Osteoblast (primary cell): Measurements from ENCODE around the gene KCNS3. TPM values are rescaled to one million over a fixed set of nuclear protein-coding genes. Genes with fewer than 3 reads are reported as not detected.

ENCODE experiments used
- DNase-seq: peaks from one replicate; pipeline ENCODE4 v3.0.0; 2011; ENCODE audit warnings: low spot score, mixed read lengths; ENCODE audit not compliant: insufficient read length; ENCODE audit errors: missing footprints
- H2AFZ ChIP-seq: 2 replicates; pipeline ENCODE4 v1.6.0; 2011; ENCODE audit warnings: mild to moderate bottlenecking, low read length
- H3K27ac ChIP-seq: 2 replicates; pipeline ENCODE4 v1.5.1; 2011; ENCODE audit warnings: mild to moderate bottlenecking, low read depth, low read length, moderate library complexity
- H3K27me3 ChIP-seq: 2 replicates; pipeline ENCODE4 v1.6.0; 2012; ENCODE audit warnings: mild to moderate bottlenecking, control low read depth, inconsistent platforms, low read length, moderate library complexity; ENCODE audit not compliant: insufficient read depth
- H3K36me3 ChIP-seq: 2 replicates; pipeline ENCODE4 v1.5.1; 2011; ENCODE audit warnings: mild to moderate bottlenecking, low read length, control low read depth, moderate library complexity; ENCODE audit not compliant: insufficient read depth
- H3K4me1 ChIP-seq: 2 replicates; pipeline ENCODE4 v1.5.1; 2011; ENCODE audit warnings: mild to moderate bottlenecking, low read length, control low read depth, moderate library complexity; ENCODE audit not compliant: insufficient read depth
- H3K4me2 ChIP-seq: 2 replicates; pipeline ENCODE4 v1.6.0; 2011; ENCODE audit warnings: mild to moderate bottlenecking, low read length; ENCODE audit not compliant: insufficient read depth
- H3K4me3 ChIP-seq: fragments of 200-600 bp; sonication (generic); 3 replicates; pipeline ENCODE4 v1.5.1; 2012; ENCODE audit warnings: mild to moderate bottlenecking, low read length, inconsistent platforms; ENCODE audit not compliant: insufficient read depth
- H3K79me2 ChIP-seq: 2 replicates; pipeline ENCODE4 v1.6.0; 2012; ENCODE audit warnings: mild to moderate bottlenecking, low read length, control low read depth, inconsistent platforms; ENCODE audit not compliant: insufficient read depth
- H3K9me3 ChIP-seq: 2 replicates; pipeline ENCODE4 v1.5.1; 2011; ENCODE audit warnings: low read depth, low read length, control low read depth
- H4K20me1 ChIP-seq: 2 replicates; pipeline ENCODE4 v1.6.0; 2012; ENCODE audit warnings: mild to moderate bottlenecking, low read length, control low read depth; ENCODE audit not compliant: insufficient read depth
- CTCF ChIP-seq: IDR thresholded peaks from 2 replicates; pipeline ENCODE4 v1.5.1; 2011; ENCODE audit warnings: mild to moderate bottlenecking, low read depth, low read length, moderate library complexity; ENCODE audit errors: extremely low read depth
- total RNA-seq: library from RNA; depleted of rRNA; stranded (reverse); fragments of >200 nt; gene quantifications from 2 replicates; pipeline ENCODE4 v1.2.3, GENCODE V29; 2012

KCNS3 gene
- total RNA-seq, 1 donor: 1.8 TPM

GRCh38 chr2:17935242-17935885 is 56.9 kb downstream of the KCNS3 start:
- DNase-seq: no peak
- Histone ChIP-seq H4K20me1 (no peaks in the 10 kb centered on the region), H3K4me2 (peak overlapping the region; percentile 11), H2AFZ (peak overlapping the region; percentile 95), H3K79me2 (no peaks in the 10 kb centered on the region), H3K4me3 (no peak overlapping the region), H3K27ac (no peak overlapping the region), H3K36me3 (no peaks in the 10 kb centered on the region), H3K4me1 (peaks cover 13% of the 10 kb centered on the region), H3K27me3 (no peaks in the 10 kb centered on the region), H3K9me3 (no peaks in the 10 kb centered on the region)
- no peak for TF ChIP-seq CTCF

DNA sequence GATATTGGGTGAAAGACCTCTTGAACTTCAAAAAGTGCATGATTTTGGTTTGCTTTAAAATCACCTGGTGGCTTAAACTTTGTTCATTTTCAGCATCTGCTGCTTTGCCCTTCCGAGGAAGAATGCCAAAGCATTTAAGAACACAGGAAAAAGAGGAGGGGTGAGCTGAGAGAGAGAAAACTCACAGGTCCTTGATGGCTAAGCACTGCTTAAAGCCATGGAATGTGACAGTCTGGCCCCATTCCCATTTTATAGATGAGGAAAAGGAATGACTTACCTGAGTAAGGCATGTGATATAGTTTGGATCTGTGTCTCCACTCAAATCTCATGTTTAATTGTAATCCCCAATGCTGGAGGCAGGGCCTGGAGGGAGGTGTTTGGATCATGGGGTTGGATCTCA is 58.1 kb downstream of the KCNS3 start:
- peaks cover 13% of the 10 kb centered on the region for H3K4me1 ChIP-seq
- H2AFZ ChIP-seq: no peak overlapping the region
- no peaks in the 10 kb centered on the region for H3K79me2 ChIP-seq
- H3K4me3 ChIP-seq: no peak overlapping the region
- no peak for DNase-seq
- no peaks in the 10 kb centered on the region for H3K36me3 ChIP-seq
- H3K27ac ChIP-seq: no peak overlapping the region
- TF ChIP-seq CTCF: no peak
- no peaks in the 10 kb centered on the region for H3K27me3 ChIP-seq
- H3K9me3 ChIP-seq: no peaks in the 10 kb centered on the region
- no peaks in the 10 kb centered on the region for H4K20me1 ChIP-seq
- H3K4me2 ChIP-seq: no peak overlapping the region

DNA sequence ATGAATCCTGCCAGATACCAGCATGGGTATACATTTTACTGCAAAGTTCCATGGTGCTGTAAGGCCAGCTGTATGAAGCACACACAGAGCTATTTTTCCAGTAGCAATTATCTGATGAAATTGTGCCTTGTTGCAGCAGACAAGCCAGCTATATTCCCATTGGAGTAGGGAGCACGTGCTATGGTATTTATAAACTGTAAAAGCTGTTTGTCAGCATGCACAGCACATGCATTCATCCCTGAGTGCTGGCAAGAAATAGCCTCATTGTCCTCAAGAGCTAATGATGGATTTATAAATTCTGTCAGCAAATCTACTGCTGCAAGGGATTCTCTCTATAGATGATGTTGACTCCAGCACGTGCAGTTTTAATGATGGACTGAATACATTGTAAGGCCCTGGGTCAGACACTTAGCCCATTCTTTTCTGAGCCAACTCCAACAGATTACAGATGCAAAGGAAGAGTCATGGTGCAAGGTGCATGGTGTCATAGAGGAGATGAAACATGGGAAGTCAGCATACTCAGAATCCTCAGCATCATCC is 61.7 kb downstream of the KCNS3 start:
- DNase-seq: no peak
- no peaks in the 10 kb centered on the region for H3K79me2 ChIP-seq
- no peak for TF ChIP-seq CTCF
- H3K4me3 ChIP-seq: no peak overlapping the region
- no peaks in the 10 kb centered on the region for H4K20me1 ChIP-seq
- no peaks in the 10 kb centered on the region for H3K27me3 ChIP-seq
- no peak overlapping the region for H3K27ac ChIP-seq
- H3K4me1 ChIP-seq: peaks cover 3% of the 10 kb centered on the region
- H3K4me2 ChIP-seq: no peak overlapping the region
- H3K36me3 ChIP-seq: no peaks in the 10 kb centered on the region
- H2AFZ ChIP-seq: no peak overlapping the region
- no peaks in the 10 kb centered on the region for H3K9me3 ChIP-seq

GRCh38 chr2:17943444-17943843 is 65.0 kb downstream of the KCNS3 start:
- Histone ChIP-seq H4K20me1 (no peaks in the 10 kb centered on the region), H3K79me2 (no peaks in the 10 kb centered on the region), H3K36me3 (no peaks in the 10 kb centered on the region), H3K9me3 (no peaks in the 10 kb centered on the region), H3K27me3 (no peaks in the 10 kb centered on the region), H2AFZ (no peak overlapping the region), H3K4me1 (no peaks in the 10 kb centered on the region), H3K4me2 (no peak overlapping the region), H3K27ac (no peak overlapping the region), H3K4me3 (no peak overlapping the region)
- DNase-seq: no peak
- TF ChIP-seq CTCF: no peak
